Measurements from ENCODE around the gene LRRC9. TPM values are rescaled to one million over a fixed set of nuclear protein-coding genes. Genes with fewer than 3 reads are reported as not detected.
A peak's percentile ranks its signal among the peaks of the same experiment; 100 is the strongest.

Gene LRRC9
- total RNA-seq, 1 donor from 2014 or later = not detected

GRCh38 chr14:60090864-60091519, 171.0 kb downstream of the LRRC9 start:
- no peaks in the 10 kb centered on the region for H3K36me3 ChIP-seq
- H3K27me3 ChIP-seq = no peaks in the 10 kb centered on the region
- intact Hi-C loops (cut with DNase I) = loop anchor here (10.0 kb wide), 1 partner anchor 74 kb away; the partner anchor contains the start of gene DHRS7
- no peak for TF ChIP-seq CTCF (IDR thresholded peaks at IDR 0.05)
- no peaks in the 10 kb centered on the region for H3K9me3 ChIP-seq
- peak overlapping the region; percentile 71 for H3K4me3 ChIP-seq
- peak; percentile 5 for ATAC-seq
- peak overlapping the region; percentile 98 for H3K27ac ChIP-seq
- DNase-seq = peak; percentile 68
- peaks cover 18% of the 10 kb centered on the region for H3K4me1 ChIP-seq

- peak; percentile 97 for ATAC-seq
- Histone ChIP-seq H3K27ac (peak within 1 kb of the TSS; percentile 98), H3K4me3 (peak within 1 kb of the TSS; percentile 71), H3K36me3 (no peaks in the 10 kb centered on the region), H3K27me3 (no peaks in the 10 kb centered on the region), H3K9me3 (no peaks in the 10 kb centered on the region), H3K4me1 (peaks cover 18% of the 10 kb centered on the region)
- no peak for TF ChIP-seq CTCF (IDR thresholded peaks at IDR 0.05)
- intact Hi-C loops (cut with DNase I) = loop anchor here (10.0 kb wide), 1 partner anchor 73 kb away; the partner anchor contains the start of gene DHRS7
- DNase-seq = peak; percentile 97
Measured at GRCh38 chr14:60091550-60092525, 171.9 kb downstream of the LRRC9 start, which contains the start of gene PCNX4. Gene PCNX4, plus strand, starts transcription at chr14:60091923. Its CDS starts 15,716 bp downstream, at chr14:60107639.

GRCh38 chr14:60092526-60092920, 172.6 kb downstream of the LRRC9 start:
- Histone ChIP-seq H3K27ac (peak overlapping the region; percentile 98), H3K4me3 (peak overlapping the region; percentile 71), H3K9me3 (no peaks in the 10 kb centered on the region), H3K27me3 (no peaks in the 10 kb centered on the region), H3K36me3 (no peaks in the 10 kb centered on the region), H3K4me1 (peaks cover 18% of the 10 kb centered on the region)
- no peak for DNase-seq
- intact Hi-C loops (cut with DNase I) = loop anchor here (10.0 kb wide), 1 partner anchor 72 kb away; the partner anchor contains the start of gene DHRS7
- TF ChIP-seq CTCF (IDR thresholded peaks at IDR 0.05) = no peak
- ATAC-seq = no peak

GRCh38 chr14:60093080-60093479, 173.1 kb downstream of the LRRC9 start:
- no peaks in the 10 kb centered on the region for H3K27me3 ChIP-seq
- peak overlapping the region; percentile 98 for H3K27ac ChIP-seq
- ATAC-seq (no peak), DNase-seq (no peak)
- intact Hi-C loops (cut with DNase I) = loop anchor here (10.0 kb wide), 1 partner anchor 72 kb away; the partner anchor contains the start of gene DHRS7
- no peaks in the 10 kb centered on the region for H3K36me3 ChIP-seq
- no peaks in the 10 kb centered on the region for H3K9me3 ChIP-seq
- H3K4me1 ChIP-seq = peaks cover 18% of the 10 kb centered on the region
- H3K4me3 ChIP-seq = peak overlapping the region; percentile 71
- no peak for TF ChIP-seq CTCF (IDR thresholded peaks at IDR 0.05)

GRCh38 chr14:60093606-60094005, 173.7 kb downstream of the LRRC9 start:
- no peaks in the 10 kb centered on the region for H3K27me3 ChIP-seq
- intact Hi-C loops (cut with DNase I) = loop anchor here (10.0 kb wide), 1 partner anchor 71 kb away; the partner anchor contains the start of gene DHRS7
- no peak for DNase-seq
- TF ChIP-seq CTCF (IDR thresholded peaks at IDR 0.05) = no peak
- H3K36me3 ChIP-seq = no peaks in the 10 kb centered on the region
- H3K4me3 ChIP-seq = peak overlapping the region; percentile 71
- no peak for ATAC-seq
- H3K9me3 ChIP-seq = no peaks in the 10 kb centered on the region
- H3K4me1 ChIP-seq = peaks cover 18% of the 10 kb centered on the region
- peak overlapping the region; percentile 98 for H3K27ac ChIP-seq
